ENCODE results near the gene PTPRG.

The PTPRG gene

GRCh38 chr3:62343755-62344154 is 782.4 kb downstream of the PTPRG start:
- Histone ChIP-seq H3K9ac (ENCODE audit: low read length) (no peak overlapping the region), H3K4me3 (ENCODE audit: low read length) (no peak overlapping the region), H2AFZ (ENCODE audit: low read depth, low read length) (no peak overlapping the region), H3K79me2 (ENCODE audit: low read length) (no peaks in the 10 kb centered on the region), H3K36me3 (replicated peaks; ENCODE audit: low read depth, low read length) (no peaks in the 10 kb centered on the region), H3K27ac (ENCODE audit: low read length) (no peak overlapping the region), H3K4me2 (ENCODE audit: low read length) (no peak overlapping the region), H3K9me3 (ENCODE audit: insufficient read depth, low read length) (no peaks in the 10 kb centered on the region), H4K20me1 (ENCODE audit: insufficient read depth, low read length) (no peaks in the 10 kb centered on the region), H3K27me3 (ENCODE audit: low read depth, low read length) (no peaks in the 10 kb centered on the region), H3K4me1 (ENCODE audit: low read length) (no peaks in the 10 kb centered on the region)
- TF ChIP-seq CTCF (IDR thresholded peaks at IDR 0.05; ENCODE audit: low read depth, low read length) (no peak), EZH2phosphoT487 (IDR thresholded peaks at IDR 0.05; ENCODE audit: low read depth) (no peak)

Measured in OCI-LY3 (cell line).